Esophagus squamous epithelium (tissue), 4 donors: ENCODE results near the gene OBSL1.

Experiments used
- POLR2A ChIP-seq, 4 donors: fragments of 450-650 bp; IDR thresholded peaks; one replicate each; pipeline ENCODE4 v1.6.1; 2017; ENCODE audit warnings: antibody characterized with exemption in 4 of 4, mild to moderate bottlenecking in 4 of 4, moderate library complexity in 3 of 4
- TF ChIP-seq, protein P1 (sequence below), 6 experiments: fragments of 450-650 bp in 4 of 6; fragments of 200-600 bp in 2 of 6; sonication (generic) in 2 of 6; IDR thresholded peaks; one replicate each; pipeline ENCODE4 v1.5.1; 2016 to 2019; ENCODE audit warnings: antibody characterized with exemption in 6 of 6, mild to moderate bottlenecking in 4 of 6, moderate library complexity in 4 of 6

DNA sequence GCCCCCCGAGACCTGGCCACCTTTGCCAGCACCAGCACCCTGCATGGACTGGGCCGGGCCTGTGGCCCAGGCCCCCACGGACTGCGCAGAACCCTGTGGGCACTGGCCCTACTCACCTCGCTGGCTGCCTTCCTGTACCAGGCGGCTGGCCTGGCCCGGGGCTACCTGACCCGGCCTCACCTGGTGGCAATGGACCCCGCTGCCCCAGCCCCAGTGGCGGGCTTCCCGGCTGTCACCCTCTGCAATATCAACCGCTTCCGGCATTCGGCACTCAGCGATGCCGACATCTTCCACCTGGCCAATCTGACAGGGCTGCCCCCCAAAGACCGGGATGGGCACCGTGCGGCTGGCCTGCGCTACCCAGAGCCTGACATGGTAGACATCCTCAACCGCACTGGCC lies 56.5 kb downstream of the OBSL1 start:
- no peak for TF ChIP-seq POLR2A (IDR thresholded peaks at IDR 0.05)
- TF ChIP-seq, protein P1, sequence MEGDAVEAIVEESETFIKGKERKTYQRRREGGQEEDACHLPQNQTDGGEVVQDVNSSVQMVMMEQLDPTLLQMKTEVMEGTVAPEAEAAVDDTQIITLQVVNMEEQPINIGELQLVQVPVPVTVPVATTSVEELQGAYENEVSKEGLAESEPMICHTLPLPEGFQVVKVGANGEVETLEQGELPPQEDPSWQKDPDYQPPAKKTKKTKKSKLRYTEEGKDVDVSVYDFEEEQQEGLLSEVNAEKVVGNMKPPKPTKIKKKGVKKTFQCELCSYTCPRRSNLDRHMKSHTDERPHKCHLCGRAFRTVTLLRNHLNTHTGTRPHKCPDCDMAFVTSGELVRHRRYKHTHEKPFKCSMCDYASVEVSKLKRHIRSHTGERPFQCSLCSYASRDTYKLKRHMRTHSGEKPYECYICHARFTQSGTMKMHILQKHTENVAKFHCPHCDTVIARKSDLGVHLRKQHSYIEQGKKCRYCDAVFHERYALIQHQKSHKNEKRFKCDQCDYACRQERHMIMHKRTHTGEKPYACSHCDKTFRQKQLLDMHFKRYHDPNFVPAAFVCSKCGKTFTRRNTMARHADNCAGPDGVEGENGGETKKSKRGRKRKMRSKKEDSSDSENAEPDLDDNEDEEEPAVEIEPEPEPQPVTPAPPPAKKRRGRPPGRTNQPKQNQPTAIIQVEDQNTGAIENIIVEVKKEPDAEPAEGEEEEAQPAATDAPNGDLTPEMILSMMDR (IDR thresholded peaks at IDR 0.05) = no peak
